Neural cell (in vitro differentiated cells): ENCODE data around the gene NOS1AP. TPM values are rescaled to one million over a fixed set of nuclear protein-coding genes. Genes with fewer than 3 reads are reported as not detected.

Experiments
- H2AFZ ChIP-seq: fragments of 200-600, 300-800 bp; sonication (generic), shearing (Covaris generic); 2 replicates; pipeline ENCODE4 v1.6.0; 2014; ENCODE audit warnings: low read depth, mild to moderate bottlenecking, antibody characterized with exemption, low read length, moderate library complexity
- H3F3A ChIP-seq: fragments of 200-600 bp; shearing (Covaris generic); 2 replicates; pipeline ENCODE4 v1.6.1; 2016; ENCODE audit warnings: mild to moderate bottlenecking, moderate library complexity, mixed read lengths, antibody characterized with exemption, low read length; ENCODE audit not compliant: insufficient read depth, poor library complexity, severe bottlenecking
- H3K27ac ChIP-seq: fragments of 200-600, 300-800 bp; sonication (generic), shearing (Covaris generic); 2 replicates; pipeline ENCODE4 v1.5.1; 2014; ENCODE audit warnings: mild to moderate bottlenecking, low read length, moderate library complexity
- H3K27me3 ChIP-seq: fragments of 300-800, 200-600 bp; sonication (generic), shearing (Covaris generic); 2 replicates; pipeline ENCODE4 v1.6.0; 2014; ENCODE audit warnings: mild to moderate bottlenecking, low read depth, low read length, moderate library complexity; ENCODE audit not compliant: insufficient read depth
- H3K36me3 ChIP-seq: fragments of 300-800, 200-600 bp; sonication (generic), shearing (Covaris generic); 2 replicates; pipeline ENCODE4 v1.5.1; 2014; ENCODE audit warnings: mild to moderate bottlenecking, antibody characterized with exemption, low read length, moderate library complexity; ENCODE audit not compliant: insufficient read depth
- H3K4me2 ChIP-seq: fragments of 300-800, 200-600 bp; sonication (generic), shearing (Covaris generic); 2 replicates; pipeline ENCODE4 v1.6.0; 2014; ENCODE audit warnings: mild to moderate bottlenecking, low read length
- H3K4me3 ChIP-seq: fragments of 300-800, 200-600 bp; sonication (generic), shearing (Covaris generic); 2 replicates; pipeline ENCODE4 v1.5.1; 2014; ENCODE audit warnings: mild to moderate bottlenecking, low read length, moderate library complexity
- H3K79me2 ChIP-seq: fragments of 200-600 bp; shearing (Covaris generic); replicated peaks from 2 replicates; pipeline ENCODE4 v1.6.0; 2014; ENCODE audit warnings: mild to moderate bottlenecking, low read length, moderate library complexity; ENCODE audit not compliant: insufficient read depth
- H3K9ac ChIP-seq: fragments of 300-800, 200-600 bp; sonication (generic), shearing (Covaris generic); 2 replicates; pipeline ENCODE4 v1.6.1; 2016; ENCODE audit warnings: mild to moderate bottlenecking, low read length, mixed read lengths
- H3K9me2 ChIP-seq: fragments of 200-600 bp; shearing (Covaris generic); 2 replicates; pipeline ENCODE4 v1.6.1; 2016; ENCODE audit warnings: mild to moderate bottlenecking, low read length, mixed read lengths; ENCODE audit not compliant: insufficient read depth
- H3K9me3 ChIP-seq: fragments of 200-600, 300-800 bp; sonication (generic), shearing (Covaris generic); 2 replicates; pipeline ENCODE4 v1.6.1; 2016; ENCODE audit warnings: mild to moderate bottlenecking, mixed run types, low read length, moderate library complexity, mixed read lengths
- H4K20me1 ChIP-seq: fragments of 200-600 bp; shearing (Covaris generic); 2 replicates; pipeline ENCODE4 v1.6.1; 2016; ENCODE audit warnings: mild to moderate bottlenecking, mixed run types; ENCODE audit not compliant: insufficient read depth
- CTCF ChIP-seq: fragments of 450-650 bp; IDR thresholded peaks from 2 replicates; pipeline ENCODE4 v1.5.1; 2014; ENCODE audit warnings: antibody characterized with exemption, mild to moderate bottlenecking, moderate library complexity; ENCODE audit not compliant: poor library complexity, severe bottlenecking
- EP300 ChIP-seq: fragments of 450-650 bp; conservative IDR thresholded peaks from 2 replicates; pipeline ENCODE4 v1.6.1; 2014; ENCODE audit warnings: antibody characterized with exemption, mild to moderate bottlenecking, moderate library complexity; ENCODE audit not compliant: poor library complexity, severe bottlenecking
- EZH2 ChIP-seq: fragments of 200-600, 300-800 bp; shearing (Covaris generic), sonication (generic); IDR thresholded peaks from 2 replicates; pipeline ENCODE4 v1.6.1; 2014; ENCODE audit warnings: antibody characterized with exemption, low read length, borderline replicate concordance, mild to moderate bottlenecking; ENCODE audit not compliant: insufficient read depth, poor library complexity, severe bottlenecking
- MXI1 ChIP-seq: fragments of 450-650 bp; conservative IDR thresholded peaks from 2 replicates; pipeline ENCODE4 v1.6.1; 2014; ENCODE audit warnings: antibody characterized with exemption, mild to moderate bottlenecking; ENCODE audit not compliant: poor library complexity, severe bottlenecking
- POLR2AphosphoS5 ChIP-seq: IDR thresholded peaks from 2 replicates; pipeline ENCODE4 v1.6.1; 2012
- RAD21 ChIP-seq: fragments of 450-650 bp; conservative IDR thresholded peaks from 2 replicates; pipeline ENCODE4 v1.6.1; 2014; ENCODE audit warnings: antibody characterized with exemption, mild to moderate bottlenecking, moderate library complexity
- REST ChIP-seq: IDR thresholded peaks from 2 replicates; pipeline ENCODE4 v1.6.1; 2012; ENCODE audit warnings: borderline replicate concordance
- SMC3 ChIP-seq: fragments of 450-650 bp; conservative IDR thresholded peaks from 2 replicates; pipeline ENCODE4 v1.6.1; 2014; ENCODE audit warnings: antibody characterized with exemption, mild to moderate bottlenecking, moderate library complexity; ENCODE audit not compliant: poor library complexity
- TAF1 ChIP-seq: IDR thresholded peaks from 2 replicates; pipeline ENCODE4 v1.6.1; 2012; ENCODE audit warnings: low read depth
- polyA plus RNA-seq: library from polyadenylated mRNA; depleted of rRNA; stranded (reverse); fragments of >200 nt; gene quantifications from 2 replicates; pipeline ENCODE4 v1.2.3, GENCODE V29; 2014

The NOS1AP gene
- polyA plus RNA-seq, 1 donor from 2014 or later, result 5.3 TPM

- no peaks in the 10 kb centered on the region for H3F3A ChIP-seq
- H3K27me3 ChIP-seq, result no peaks in the 10 kb centered on the region
- no peaks in the 10 kb centered on the region for H4K20me1 ChIP-seq
- TF ChIP-seq CTCF, result no peak
- TF ChIP-seq EP300, result no peak
- no peak for TF ChIP-seq REST
- TF ChIP-seq EZH2, result no peak
- no peak for TF ChIP-seq SMC3
- no peak for TF ChIP-seq TAF1
- no peak for TF ChIP-seq RAD21
- TF ChIP-seq POLR2AphosphoS5, result no peak
- H3K4me3 ChIP-seq, result no peak overlapping the region
- no peak overlapping the region for H3K4me2 ChIP-seq
- H3K9ac ChIP-seq, result no peak overlapping the region
- no peak overlapping the region for H2AFZ ChIP-seq
- H3K9me2 ChIP-seq, result no peaks in the 10 kb centered on the region
- H3K27ac ChIP-seq, result no peak overlapping the region
- H3K36me3 ChIP-seq, result peaks cover 4% of the 10 kb centered on the region
- H3K79me2 ChIP-seq, result peaks cover 55% of the 10 kb centered on the region
- H3K9me3 ChIP-seq, result no peaks in the 10 kb centered on the region
Observed at GRCh38 chr1:162077648-162078299, 8.3 kb downstream of the NOS1AP start.

GRCh38 chr1:162079030-162079429 is 9.5 kb downstream of the NOS1AP start:
- TF ChIP-seq SMC3 (no peak), TAF1 (no peak), CTCF (no peak), EP300 (no peak), REST (no peak), POLR2AphosphoS5 (no peak), MXI1 (no peak), RAD21 (no peak), EZH2 (no peak)
- Histone ChIP-seq H3K27ac (no peak overlapping the region), H3F3A (no peaks in the 10 kb centered on the region), H3K9ac (no peak overlapping the region), H3K9me2 (no peaks in the 10 kb centered on the region), H3K27me3 (no peaks in the 10 kb centered on the region), H3K4me3 (no peak overlapping the region), H3K36me3 (peaks cover 4% of the 10 kb centered on the region), H2AFZ (no peak overlapping the region), H4K20me1 (no peaks in the 10 kb centered on the region), H3K9me3 (no peaks in the 10 kb centered on the region), H3K4me2 (no peak overlapping the region), H3K79me2 (peaks cover 44% of the 10 kb centered on the region)
